HEK293 (cell line): ENCODE results near the gene ZNF554.

Source experiments
- CTCF ChIA-PET: fragments of 350-600 bp; formaldehyde crosslinking; extraction: SDS; loops from one replicate; lab custom pipeline; 2021; ENCODE audit warnings: antibody characterized with exemption; lab: Yijun Ruan, JAX
- POLR2A ChIA-PET: fragments of 300-600 bp; formaldehyde crosslinking; extraction: SDS; loops from one replicate; lab custom pipeline; 2020; ENCODE audit warnings: antibody characterized with exemption, inconsistent platforms; lab: Yijun Ruan, JAX
- H3K27ac ChIP-seq: fragments of 200-500 bp; sonication (Bioruptor generic); 2 replicates; pipeline ENCODE4 v1.5.1; 2014; ENCODE audit warnings: low read depth, low read length, control low read depth, inconsistent platforms; ENCODE audit errors: extremely low read depth
- H3K36me3 ChIP-seq, 2 experiments: fragments of 200-500 bp in 1 of 2; sonication (Bioruptor generic) in 1 of 2; 1 replicate in 1 of 2; 2 replicates in 1 of 2; pipeline ENCODE4 v1.5.1; 2014 to 2017; ENCODE audit warnings: inconsistent platforms in 2 of 2, low read length in 2 of 2; ENCODE audit not compliant: control insufficient read depth in 2 of 2, insufficient read depth in 1 of 2
- H3K4me1 ChIP-seq: fragments of 200-500 bp; sonication (Bioruptor generic); 2 replicates; pipeline ENCODE4 v1.5.1; 2014; ENCODE audit warnings: mild to moderate bottlenecking, low read length, inconsistent platforms; ENCODE audit not compliant: control insufficient read depth, insufficient read depth
- H3K4me3 ChIP-seq: 2 replicates; pipeline ENCODE4 v1.5.1; 2011; ENCODE audit warnings: low read depth, mild to moderate bottlenecking, control low read depth, low read length, moderate library complexity
- H3K9me3 ChIP-seq: fragments of 200-500 bp; sonication (Bioruptor generic); 2 replicates; pipeline ENCODE4 v1.5.1; 2014; ENCODE audit warnings: low read depth, low read length, inconsistent platforms; ENCODE audit not compliant: control insufficient read depth, insufficient read depth
- GLI2 ChIP-seq: fragments of 450-650 bp; formaldehyde crosslinking; IDR thresholded peaks from 2 replicates; pipeline ENCODE4; 2017; ENCODE audit warnings: missing biosample characterization, missing genetic modification characterization, low read depth, borderline replicate concordance
- GLIS1 ChIP-seq: fragments of 450-650 bp; formaldehyde crosslinking; IDR thresholded peaks from 2 replicates; pipeline ENCODE4 v1.5.1; 2016; ENCODE audit warnings: missing biosample characterization, missing genetic modification characterization
- HOXA7 ChIP-seq: sonication (generic); formaldehyde crosslinking; IDR thresholded peaks from 2 replicates; pipeline ENCODE4 v1.8.1; 2022; ENCODE audit warnings: missing genetic modification reagents, borderline replicate concordance
- INSM2 ChIP-seq: fragments of 450-650 bp; formaldehyde crosslinking; IDR thresholded peaks from 2 replicates; pipeline ENCODE4 v1.5.1; 2016; ENCODE audit warnings: missing biosample characterization, missing genetic modification characterization
- MZF1 ChIP-seq: fragments of 450-650 bp; formaldehyde crosslinking; IDR thresholded peaks from 2 replicates; pipeline ENCODE4 v1.5.1; 2017; ENCODE audit warnings: missing biosample characterization, missing genetic modification characterization, borderline replicate concordance
- ZBTB21 ChIP-seq: fragments of 450-650 bp; formaldehyde crosslinking; IDR thresholded peaks from 2 replicates; pipeline ENCODE4 v1.5.1; 2017; ENCODE audit warnings: missing biosample characterization, missing genetic modification characterization
- ZBTB8A ChIP-seq: fragments of 450-650 bp; formaldehyde crosslinking; IDR thresholded peaks from 2 replicates; pipeline ENCODE4 v1.5.1; 2016; ENCODE audit warnings: missing biosample characterization, missing genetic modification characterization
- ZFP37 ChIP-seq: fragments of 450-650 bp; formaldehyde crosslinking; IDR thresholded peaks from 2 replicates; pipeline ENCODE4 v1.5.1; 2016; ENCODE audit warnings: missing biosample characterization, missing genetic modification characterization
- ZNF133 ChIP-seq: fragments of 450-650 bp; formaldehyde crosslinking; IDR thresholded peaks from 2 replicates; pipeline ENCODE4 v1.5.1; 2016; ENCODE audit warnings: missing biosample characterization, missing genetic modification characterization
- ZNF16 ChIP-seq: fragments of 450-650 bp; formaldehyde crosslinking; IDR thresholded peaks from 2 replicates; pipeline ENCODE4 v1.5.1; 2016; ENCODE audit warnings: low read depth, missing biosample characterization, missing genetic modification characterization
- ZNF239 ChIP-seq: fragments of 450-650 bp; formaldehyde crosslinking; IDR thresholded peaks from 2 replicates; pipeline ENCODE4 v1.5.1; 2016; ENCODE audit warnings: missing biosample characterization, missing genetic modification characterization
- ZNF341 ChIP-seq: fragments of 450-650 bp; formaldehyde crosslinking; IDR thresholded peaks from 2 replicates; pipeline ENCODE4; 2016; ENCODE audit warnings: low read depth, missing biosample characterization, missing genetic modification characterization
- ZNF391 ChIP-seq: fragments of 450-650 bp; formaldehyde crosslinking; IDR thresholded peaks from 2 replicates; pipeline ENCODE4 v1.5.1; 2016; ENCODE audit warnings: low read depth, missing biosample characterization, missing genetic modification characterization, borderline replicate concordance
- ZNF521 ChIP-seq: fragments of 450-650 bp; formaldehyde crosslinking; IDR thresholded peaks from 2 replicates; pipeline ENCODE4 v1.5.1; 2017; ENCODE audit warnings: missing biosample characterization, mild to moderate bottlenecking, missing genetic modification characterization
- ZNF561 ChIP-seq: fragments of 450-650 bp; IDR thresholded peaks from 2 replicates; pipeline ENCODE4 v1.5.1; 2018; ENCODE audit warnings: missing biosample characterization, missing genetic modification characterization, borderline replicate concordance
- ZNF621 ChIP-seq: fragments of 450-650 bp; formaldehyde crosslinking; IDR thresholded peaks from 2 replicates; pipeline ENCODE4 v1.5.1; 2017; ENCODE audit warnings: missing biosample characterization, missing genetic modification characterization
- ZNF660 ChIP-seq: fragments of 450-650 bp; IDR thresholded peaks from 2 replicates; pipeline ENCODE4 v1.5.1; 2018; ENCODE audit warnings: missing biosample characterization, mild to moderate bottlenecking, missing genetic modification characterization
- ZNF704 ChIP-seq: fragments of 450-650 bp; formaldehyde crosslinking; IDR thresholded peaks from 2 replicates; pipeline ENCODE4 v1.5.1; 2016; ENCODE audit warnings: missing biosample characterization, missing genetic modification characterization
- ZNF776 ChIP-seq: fragments of 450-650 bp; formaldehyde crosslinking; IDR thresholded peaks from 2 replicates; pipeline ENCODE4 v1.5.0; 2017; ENCODE audit warnings: missing biosample characterization, missing genetic modification characterization, borderline replicate concordance
- ZNF843 ChIP-seq: fragments of 450-650 bp; formaldehyde crosslinking; IDR thresholded peaks from 2 replicates; pipeline ENCODE4 v1.5.1; 2016; ENCODE audit warnings: missing biosample characterization, missing genetic modification characterization
- ZSCAN5A ChIP-seq: fragments of 450-650 bp; formaldehyde crosslinking; IDR thresholded peaks from 2 replicates; pipeline ENCODE4 v1.5.1; 2016; ENCODE audit warnings: missing biosample characterization, missing genetic modification characterization

The ZNF554 gene

GRCh38 chr19:2787115-2787514 is 32.6 kb upstream of the ZNF554 start:
- POLR2A ChIA-PET, result no interaction called here
- Histone ChIP-seq H3K27ac (no peak overlapping the region), H3K4me1 (0 out of 2 replicates have a peak, but pooled peaks cover 2% of the 10 kb centered on the region), H3K9me3 (no peaks in the 10 kb centered on the region), H3K4me3 (no peak overlapping the region), H3K36me3 (peaks cover 7 to 50% of the 10 kb centered on the region in 2 experiments; a peak in 2 of 3 replicates)
- no peak for TF ChIP-seq ZNF704 (tag by site-specific recombination)
- TF ChIP-seq MZF1, result no peak
- peak; percentile 66 for TF ChIP-seq ZNF341 (tag by site-specific recombination)
- TF ChIP-seq ZNF776 (tag by site-specific recombination), result no peak
- TF ChIP-seq ZSCAN5A, result no peak
- CTCF ChIA-PET, result interaction anchor here (0.7 to 1.4 kb wide), 4 partner anchors 32 to 339 kb away, joined by 3 to 5 read pairs (median 4); partner anchors contain the start of gene ZNF555

GRCh38 chr19:2788237-2788636 is 31.4 kb upstream of the ZNF554 start:
- peaks cover 16 to 60% of the 10 kb centered on the region in 2 experiments; a peak in 2 of 3 replicates for H3K36me3 ChIP-seq
- no peaks in the 10 kb centered on the region for H3K9me3 ChIP-seq
- TF ChIP-seq GLIS1, result no peak
- TF ChIP-seq ZNF391 (tag by site-specific recombination), result no peak
- no peak for TF ChIP-seq HOXA7 (CRISPR knock-in tag)
- H3K4me3 ChIP-seq, result no peak overlapping the region
- POLR2A ChIA-PET, result no interaction called here
- no peak overlapping the region for H3K27ac ChIP-seq
- CTCF ChIA-PET, result interaction anchor here (0.6 to 1.4 kb wide), 4 partner anchors 16 to 338 kb away, joined by 3 to 5 read pairs (median 4); no protein-coding TSS in a partner anchor
- H3K4me1 ChIP-seq, result 0 out of 2 replicates have a peak, but pooled peaks cover 2% of the 10 kb centered on the region

- no peaks in the 10 kb centered on the region for H3K9me3 ChIP-seq
- no peaks in the 10 kb centered on the region for H3K4me1 ChIP-seq
- H3K4me3 ChIP-seq, result no peak overlapping the region
- ChIA-PET POLR2A (no interaction called here), CTCF (no interaction called here)
- peaks cover 26 to 79% of the 10 kb centered on the region in 2 experiments; a peak in 2 of 3 replicates for H3K36me3 ChIP-seq
- no peak overlapping the region for H3K27ac ChIP-seq
- TF ChIP-seq ZFP37 (tag by site-specific recombination) (no peak), GLI2 (tag by site-specific recombination) (no peak), INSM2 (tag by site-specific recombination) (no peak), ZNF521 (no peak), ZNF561 (tag by site-specific recombination) (no peak), ZNF660 (tag by site-specific recombination) (no peak), HOXA7 (CRISPR knock-in tag) (no peak), ZBTB21 (tag by site-specific recombination) (no peak), ZNF621 (tag by site-specific recombination) (no peak), ZNF843 (tag by site-specific recombination) (no peak), ZNF391 (tag by site-specific recombination) (no peak), ZBTB8A (tag by site-specific recombination) (no peak), ZNF133 (tag by site-specific recombination) (no peak), ZNF16 (tag by site-specific recombination) (no peak), ZNF239 (tag by site-specific recombination) (no peak)
These were observed 29.5 kb upstream of the ZNF554 start for GRCh38 chr19:2790194-2790556.
